Activated CD4-positive, alpha-beta T cell treated with anti-CD3 and anti-CD28 coated beads, Interleukin-2, Interleukin-4, amounts not matched to agents 100 ng/mL and 50 ng/mL, durations not matched to agents 16 hours and 8 hours (primary cell): Measurements from ENCODE around the gene MAPK8IP2.
A peak's percentile ranks its signal among the peaks of the same experiment; 100 is the strongest.
"Not testable (repeated sequence)": the region's sequence is repeated elsewhere in the genome, so short reads cannot be mapped to it uniquely, and the experiment has no call there.

Experiments used
- DNase-seq: peaks from one replicate; pipeline ENCODE4 v3.0.0-alpha.2; 2020; ENCODE audit warnings: low spot score

Gene MAPK8IP2

GRCh38 chr22:50612528-50613221, 12.1 kb downstream of the MAPK8IP2 start:
- DNase-seq, result no peak

GRCh38 chr22:50613291-50613981, 12.8 kb downstream of the MAPK8IP2 start:
- DNase-seq, result no peak

GRCh38 chr22:50614296-50614695, 13.7 kb downstream of the MAPK8IP2 start:
- not testable (repeated sequence) for DNase-seq

- peak; percentile 83 for DNase-seq
Measured at GRCh38 chr22:50620593-50621355, 20.2 kb downstream of the MAPK8IP2 start.

- DNase-seq, result peak; percentile 86
Measured at GRCh38 chr22:50621356-50621880, 20.8 kb downstream of the MAPK8IP2 start.

GRCh38 chr22:50621948-50622722, 21.5 kb downstream of the MAPK8IP2 start:
- peak; percentile 19 for DNase-seq

GRCh38 chr22:50622723-50623327, 22.2 kb downstream of the MAPK8IP2 start:
- no peak for DNase-seq

GRCh38 chr22:50624347-50625130, 23.9 kb downstream of the MAPK8IP2 start:
- DNase-seq, result no peak

- no peak for DNase-seq
Measured at GRCh38 chr22:50625131-50625567, 24.6 kb downstream of the MAPK8IP2 start.

- no peak for DNase-seq
Measured at GRCh38 chr22:50625568-50626313, 25.1 kb downstream of the MAPK8IP2 start.

GRCh38 chr22:50626314-50626849, 25.8 kb downstream of the MAPK8IP2 start:
- DNase-seq, result no peak

GRCh38 chr22:50626850-50627641, 26.5 kb downstream of the MAPK8IP2 start:
- no peak for DNase-seq

GRCh38 chr22:50627642-50628542, 27.3 kb downstream of the MAPK8IP2 start, which contains the start of gene ARSA:
ARSA (minus strand) TSS chr22:50628152; CDS start chr22:50627779, 373 bp downstream.
- peak; percentile 82 for DNase-seq

- no peak for DNase-seq
Measured at GRCh38 chr22:50628543-50629134, 28.0 kb downstream of the MAPK8IP2 start.

GRCh38 chr22:50630376-50630775, 29.8 kb downstream of the MAPK8IP2 start:
- no peak for DNase-seq

- DNase-seq, result no peak
Measured at GRCh38 chr22:50633086-50633485, 32.5 kb downstream of the MAPK8IP2 start.

- DNase-seq, result no peak
Measured at GRCh38 chr22:50633771-50634170, 33.2 kb downstream of the MAPK8IP2 start.
